Activated CD4-positive, alpha-beta T cell treated with anti-CD3 and anti-CD28 coated beads, Interleukin-2, amount 50 U/mL, for 1 hour (primary cell): ENCODE data around the gene PEX7.
"Not testable (repeated sequence)": the region's sequence is repeated elsewhere in the genome, so short reads cannot be mapped to it uniquely, and the experiment has no call there.

Experiments
- DNase-seq: peaks from one replicate; pipeline ENCODE4 v3.0.0-alpha.2; 2020

Gene PEX7

GRCh38 chr6:136846477-136846876, 24.1 kb downstream of the PEX7 start:
- DNase-seq = not testable (repeated sequence)

- DNase-seq = not testable (repeated sequence)
Observed at GRCh38 chr6:136849979-136850563, 27.7 kb downstream of the PEX7 start.

- DNase-seq = no peak
Observed at GRCh38 chr6:136859430-136859829, 37.0 kb downstream of the PEX7 start.

GRCh38 chr6:136860043-136860442, 37.7 kb downstream of the PEX7 start:
- no peak for DNase-seq

- no peak for DNase-seq
Observed at GRCh38 chr6:136862662-136863061, 40.3 kb downstream of the PEX7 start.

- DNase-seq = no peak
Observed at GRCh38 chr6:136863752-136864151, 41.4 kb downstream of the PEX7 start.

- no peak for DNase-seq
Observed at GRCh38 chr6:136864676-136865075, 42.3 kb downstream of the PEX7 start.

GRCh38 chr6:136866872-136867416, 44.6 kb downstream of the PEX7 start:
- DNase-seq = no peak

GRCh38 chr6:136869451-136869850, 47.1 kb downstream of the PEX7 start:
- no peak for DNase-seq

GRCh38 chr6:136873748-136874147, 51.4 kb downstream of the PEX7 start:
- no peak for DNase-seq

GRCh38 chr6:136876469-136876868, 54.1 kb downstream of the PEX7 start:
- DNase-seq = not testable (repeated sequence)

GRCh38 chr6:136880748-136881460, 58.5 kb downstream of the PEX7 start:
- DNase-seq = no peak

- DNase-seq = no peak
Observed at GRCh38 chr6:136886091-136886490, 63.7 kb downstream of the PEX7 start.

GRCh38 chr6:136887953-136888352, 65.6 kb downstream of the PEX7 start:
- DNase-seq = no peak

GRCh38 chr6:136889271-136890193, 67.1 kb downstream of the PEX7 start:
- DNase-seq = no peak

- no peak for DNase-seq
Observed at GRCh38 chr6:136890194-136890839, 67.9 kb downstream of the PEX7 start.

- DNase-seq = no peak
Observed at GRCh38 chr6:136890986-136891385, 68.6 kb downstream of the PEX7 start.

- no peak for DNase-seq
Observed at GRCh38 chr6:136893187-136893586, 70.8 kb downstream of the PEX7 start.

- DNase-seq = no peak
Observed at GRCh38 chr6:136895901-136896300, 73.5 kb downstream of the PEX7 start.

- no peak for DNase-seq
Observed at GRCh38 chr6:136897071-136897470, 74.7 kb downstream of the PEX7 start.

- no peak for DNase-seq
Observed at GRCh38 chr6:136901212-136901784, 78.9 kb downstream of the PEX7 start.

GRCh38 chr6:136904477-136904876, 82.1 kb downstream of the PEX7 start:
- not testable (repeated sequence) for DNase-seq
